ENCODE results near the gene CACNB4. TPM values are rescaled to one million over a fixed set of nuclear protein-coding genes. Genes with fewer than 3 reads are reported as not detected.
"Not testable (repeated sequence)": the region's sequence is repeated elsewhere in the genome, so short reads cannot be mapped to it uniquely, and the experiment has no call there.

Gene CACNB4
- total RNA-seq, 1 donor: 4.8 TPM

DNA sequence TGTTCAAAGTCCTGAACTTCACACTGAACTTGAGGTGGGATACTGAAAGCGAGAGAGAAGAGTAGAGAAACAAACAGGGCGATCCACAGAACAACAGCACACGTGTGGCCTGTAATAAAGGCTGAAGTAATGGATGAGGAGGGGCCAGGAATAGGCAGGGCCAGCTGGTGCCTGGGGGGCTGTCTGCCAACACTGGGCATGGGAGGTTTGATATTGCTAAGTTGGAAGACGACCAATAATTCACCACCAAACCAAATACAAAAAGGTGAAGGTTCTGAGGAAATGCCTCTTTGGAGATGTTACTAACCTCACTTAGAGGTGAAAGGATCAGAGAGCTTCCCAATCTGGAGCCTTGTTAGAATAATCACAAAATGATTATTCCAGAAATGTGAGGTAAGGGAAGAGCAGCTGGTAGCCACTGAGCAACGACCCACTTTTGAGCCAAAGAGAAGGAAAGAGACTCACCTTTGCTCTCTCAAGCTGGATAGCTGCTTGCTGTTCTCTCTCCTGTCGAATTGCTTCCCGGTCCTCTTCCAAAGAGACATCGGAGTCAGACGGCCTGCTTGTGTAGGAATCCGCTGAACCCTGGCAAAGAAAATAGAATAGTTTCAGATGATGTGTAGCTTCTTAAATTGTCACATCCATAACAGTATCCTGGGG is 215.9 kb downstream of the CACNB4 start:
- DNase-seq (ENCODE audit: low read depth): no peak
- H3K4me3 ChIP-seq (ENCODE audit: low read depth, low read length): no peak overlapping the region
- TF ChIP-seq, protein P1, sequence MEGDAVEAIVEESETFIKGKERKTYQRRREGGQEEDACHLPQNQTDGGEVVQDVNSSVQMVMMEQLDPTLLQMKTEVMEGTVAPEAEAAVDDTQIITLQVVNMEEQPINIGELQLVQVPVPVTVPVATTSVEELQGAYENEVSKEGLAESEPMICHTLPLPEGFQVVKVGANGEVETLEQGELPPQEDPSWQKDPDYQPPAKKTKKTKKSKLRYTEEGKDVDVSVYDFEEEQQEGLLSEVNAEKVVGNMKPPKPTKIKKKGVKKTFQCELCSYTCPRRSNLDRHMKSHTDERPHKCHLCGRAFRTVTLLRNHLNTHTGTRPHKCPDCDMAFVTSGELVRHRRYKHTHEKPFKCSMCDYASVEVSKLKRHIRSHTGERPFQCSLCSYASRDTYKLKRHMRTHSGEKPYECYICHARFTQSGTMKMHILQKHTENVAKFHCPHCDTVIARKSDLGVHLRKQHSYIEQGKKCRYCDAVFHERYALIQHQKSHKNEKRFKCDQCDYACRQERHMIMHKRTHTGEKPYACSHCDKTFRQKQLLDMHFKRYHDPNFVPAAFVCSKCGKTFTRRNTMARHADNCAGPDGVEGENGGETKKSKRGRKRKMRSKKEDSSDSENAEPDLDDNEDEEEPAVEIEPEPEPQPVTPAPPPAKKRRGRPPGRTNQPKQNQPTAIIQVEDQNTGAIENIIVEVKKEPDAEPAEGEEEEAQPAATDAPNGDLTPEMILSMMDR (IDR thresholded peaks at IDR 0.05; ENCODE audit: insufficient read depth, low read length): no peak

DNA sequence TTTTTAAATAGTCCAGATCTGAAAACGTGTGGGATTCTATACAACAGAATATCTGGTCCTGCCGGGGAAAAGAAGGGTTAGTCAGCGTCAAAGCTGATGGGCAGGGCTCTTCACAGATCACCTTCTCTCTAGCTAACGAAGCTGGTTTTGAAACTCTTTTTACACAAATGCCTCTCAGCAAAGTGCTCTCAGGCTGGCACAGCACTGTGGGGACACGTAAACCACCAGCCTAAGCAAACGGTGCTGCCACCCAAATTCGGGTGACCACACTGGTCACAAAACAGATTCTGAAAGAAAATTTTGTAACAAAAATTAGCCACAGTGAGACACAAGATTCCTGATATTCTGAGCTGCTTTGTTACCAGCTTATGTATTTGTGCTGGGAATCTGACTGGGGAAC is 217.5 kb downstream of the CACNB4 start:
- TF ChIP-seq, protein P1 (IDR thresholded peaks at IDR 0.05; ENCODE audit: insufficient read depth, low read length): no peak
- no peak overlapping the region for H3K4me3 ChIP-seq (ENCODE audit: low read depth, low read length)

DNA sequence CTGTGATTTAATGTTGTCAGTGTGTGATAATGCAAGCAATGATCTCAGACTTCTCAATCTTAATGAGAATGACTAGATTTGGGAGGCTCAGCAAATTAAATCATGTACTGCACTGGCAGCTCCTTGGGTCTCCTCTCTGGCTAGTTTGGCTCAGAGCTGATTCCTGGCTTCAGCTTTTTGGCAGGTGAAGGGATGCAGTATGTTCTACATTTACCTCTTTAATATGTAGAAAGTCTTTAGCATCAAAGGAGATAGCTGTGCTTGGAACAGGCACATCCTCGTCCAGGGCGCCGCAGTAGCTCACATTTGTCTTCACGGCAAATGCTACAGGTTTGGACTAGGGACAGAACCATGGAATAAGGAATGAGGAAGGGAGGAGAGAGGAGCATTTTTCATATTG is 218.3 kb downstream of the CACNB4 start:
- H3K4me3 ChIP-seq (ENCODE audit: low read depth, low read length): no peak overlapping the region
- no peak for DNase-seq (ENCODE audit: low read depth)
- TF ChIP-seq, protein P1 (IDR thresholded peaks at IDR 0.05; ENCODE audit: insufficient read depth, low read length): no peak

More for the DNA sequence above, 217.5 kb downstream of the CACNB4 start:
- DNase-seq (ENCODE audit: low read depth): no peak

DNA sequence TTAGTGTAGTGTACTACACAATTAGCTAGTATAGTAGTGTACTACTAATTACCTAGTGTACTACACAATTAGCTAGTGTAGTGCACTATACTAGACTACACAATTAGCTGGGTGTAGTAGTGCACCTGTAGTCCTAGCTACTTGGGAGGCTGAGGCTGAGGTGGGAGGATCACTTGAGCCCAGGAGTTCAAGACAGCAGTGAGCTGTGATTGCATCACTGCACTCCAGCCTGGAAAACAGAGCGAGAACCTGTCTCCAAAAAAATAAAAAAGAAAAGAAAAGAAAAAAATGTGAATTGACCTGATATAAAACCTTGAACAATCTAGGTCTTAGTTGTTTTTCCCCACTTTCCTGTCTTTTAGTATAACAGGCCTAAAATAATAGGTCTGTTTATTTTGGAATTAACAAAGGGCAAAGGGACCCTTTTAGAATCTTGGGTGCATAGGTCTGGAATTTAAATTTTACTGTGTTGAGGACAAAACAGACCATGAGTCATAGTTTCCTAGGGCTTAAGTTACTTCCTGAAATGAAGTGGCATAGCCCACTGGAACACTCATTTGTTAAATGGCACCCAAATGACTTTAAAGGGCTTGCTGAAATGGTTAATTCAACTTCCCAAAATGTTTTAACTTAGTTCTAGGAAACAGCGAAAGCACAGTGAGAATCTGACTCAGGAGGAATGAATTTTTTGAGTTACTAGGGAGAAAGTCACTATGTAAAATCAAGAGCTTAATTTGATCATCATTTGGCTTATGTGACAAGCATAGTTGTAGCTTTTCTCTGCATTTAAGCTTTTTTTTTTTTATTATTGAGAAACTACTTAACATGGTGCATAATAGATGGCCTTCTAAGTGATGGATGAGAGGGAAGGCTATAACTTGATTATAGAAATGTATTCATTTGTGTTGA is 219.9 kb downstream of the CACNB4 start:
- no peak overlapping the region for H3K4me3 ChIP-seq (ENCODE audit: low read depth, low read length)
- TF ChIP-seq, protein P1 (IDR thresholded peaks at IDR 0.05; ENCODE audit: insufficient read depth, low read length): no peak
- peak; percentile 44 for DNase-seq (ENCODE audit: low read depth)

DNA sequence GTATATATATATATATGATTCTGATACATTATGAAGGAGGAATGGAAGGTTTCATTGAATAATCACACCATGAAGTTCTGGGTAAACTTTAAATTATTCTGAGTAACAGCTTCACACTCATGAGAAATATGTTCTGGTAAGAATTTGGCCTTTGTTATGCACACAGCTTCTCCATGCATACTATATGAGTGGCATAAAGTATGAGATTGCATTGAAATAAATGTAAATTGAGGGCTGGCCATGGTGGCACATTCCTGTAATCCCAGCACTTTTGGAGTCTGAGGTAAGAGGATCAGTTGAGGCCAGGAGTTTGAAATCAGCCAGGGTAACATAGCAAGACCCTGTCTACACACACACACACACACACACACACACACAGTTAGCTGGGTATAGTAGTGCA is 220.6 kb downstream of the CACNB4 start:
- no peak for DNase-seq (ENCODE audit: low read depth)
- TF ChIP-seq, protein P1 (IDR thresholded peaks at IDR 0.05; ENCODE audit: insufficient read depth, low read length): no peak
- no peak overlapping the region for H3K4me3 ChIP-seq (ENCODE audit: low read depth, low read length)

DNA sequence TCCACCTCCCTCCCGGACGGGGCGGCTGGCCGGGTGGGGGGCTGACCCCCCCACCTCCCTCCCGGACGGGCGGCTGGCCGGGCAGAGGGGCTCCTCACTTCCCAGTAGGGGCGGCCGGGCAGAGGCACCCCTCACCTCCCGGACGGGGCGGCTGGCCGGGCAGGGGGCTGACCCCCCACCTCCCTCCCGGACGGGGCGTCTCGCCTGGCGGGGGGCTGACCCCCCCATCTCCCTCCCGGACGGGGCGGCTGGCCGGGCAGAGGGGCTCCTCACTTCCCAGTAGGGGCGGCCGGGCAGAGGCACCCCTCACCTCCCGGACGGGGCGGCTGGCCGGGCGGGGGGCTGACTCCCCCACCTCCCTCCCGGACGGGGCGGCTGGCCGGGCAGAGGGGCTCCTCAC is 223.2 kb downstream of the CACNB4 start:
- not testable (repeated sequence) for DNase-seq (ENCODE audit: low read depth); H3K4me3 ChIP-seq (ENCODE audit: low read depth, low read length)

DNA sequence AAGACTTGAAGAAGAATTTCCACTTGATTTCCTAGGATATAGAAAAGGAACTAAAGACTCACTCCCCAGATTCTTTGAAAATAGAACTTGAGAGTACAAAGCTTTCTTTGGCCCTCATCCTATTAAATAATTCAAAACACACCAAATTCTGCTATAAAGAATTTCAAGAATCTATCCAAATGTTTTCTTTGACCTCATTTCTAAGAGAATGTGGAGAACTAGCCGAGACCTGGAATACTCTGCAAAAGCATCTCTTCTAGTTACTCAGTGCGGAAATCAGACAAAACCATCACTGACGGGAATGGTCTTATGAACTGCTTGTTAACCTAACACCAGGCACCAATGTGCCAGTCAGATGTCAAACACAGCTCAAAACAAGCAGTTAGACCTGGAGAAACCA is 226.4 kb downstream of the CACNB4 start:
- TF ChIP-seq, protein P1 (IDR thresholded peaks at IDR 0.05; ENCODE audit: insufficient read depth, low read length): no peak
- H3K4me3 ChIP-seq (ENCODE audit: low read depth, low read length): no peak overlapping the region
- peak; percentile 75 for DNase-seq (ENCODE audit: low read depth)

Measured in fibroblast of the aortic adventitia (primary cell).